ENCODE data around the gene ZNF473. TPM values are rescaled to one million over a fixed set of nuclear protein-coding genes. Genes with fewer than 3 reads are reported as not detected.

Gene ZNF473
- total RNA-seq, 1 experiment from 2014 or later = 11.7 TPM

DNA sequence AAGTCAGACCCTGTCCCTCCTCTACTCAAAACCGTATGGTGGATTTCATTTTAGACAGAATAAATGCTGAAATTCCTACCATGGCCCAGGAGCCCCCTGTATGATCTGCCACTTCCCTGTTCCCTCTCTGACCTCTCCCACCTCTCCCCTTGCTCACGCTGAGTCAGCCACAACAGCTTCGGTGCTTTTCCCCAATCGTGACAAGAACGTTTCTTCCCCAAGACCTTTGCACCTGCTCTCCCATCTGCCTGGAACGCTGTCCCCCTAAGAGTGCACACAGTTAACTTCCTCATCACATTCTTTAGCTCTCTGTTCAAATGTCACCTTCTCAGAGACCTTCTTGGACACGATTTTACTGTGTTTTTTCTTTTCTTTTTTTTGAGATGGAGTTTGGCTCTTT lies 3.0 kb upstream of the ZNF473 start:
- POLR2A ChIA-PET = no interaction called here
- intact Hi-C loops (cut with micrococcal nuclease; ENCODE audit: unreplicated experiment) (no loop called here), in situ Hi-C loops (cut with HindIII; ENCODE audit: low pct_unique_long_range_greater_than_20kb, low sequenced_read_pairs) (no loop called here)
- no TSS peak for BruUV-seq (replicated peaks)
- no peaks in the 10 kb centered on the region; the same call in 1 of the 2 replicates for H3K36me3 ChIP-seq (ENCODE audit: control insufficient read depth, insufficient read depth, low read length)
- TF ChIP-seq TCF7L2 (IDR thresholded peaks at IDR 0.05; ENCODE audit: low read depth, low read length) (no peak), POLR2AphosphoS5 (IDR thresholded peaks at IDR 0.05; ENCODE audit: low read depth, low read length) (no peak), SIN3A (IDR thresholded peaks at IDR 0.05; ENCODE audit: borderline replicate concordance, insufficient read depth, low read depth, low read length) (no peak)
- TF ChIP-seq, protein P1, sequence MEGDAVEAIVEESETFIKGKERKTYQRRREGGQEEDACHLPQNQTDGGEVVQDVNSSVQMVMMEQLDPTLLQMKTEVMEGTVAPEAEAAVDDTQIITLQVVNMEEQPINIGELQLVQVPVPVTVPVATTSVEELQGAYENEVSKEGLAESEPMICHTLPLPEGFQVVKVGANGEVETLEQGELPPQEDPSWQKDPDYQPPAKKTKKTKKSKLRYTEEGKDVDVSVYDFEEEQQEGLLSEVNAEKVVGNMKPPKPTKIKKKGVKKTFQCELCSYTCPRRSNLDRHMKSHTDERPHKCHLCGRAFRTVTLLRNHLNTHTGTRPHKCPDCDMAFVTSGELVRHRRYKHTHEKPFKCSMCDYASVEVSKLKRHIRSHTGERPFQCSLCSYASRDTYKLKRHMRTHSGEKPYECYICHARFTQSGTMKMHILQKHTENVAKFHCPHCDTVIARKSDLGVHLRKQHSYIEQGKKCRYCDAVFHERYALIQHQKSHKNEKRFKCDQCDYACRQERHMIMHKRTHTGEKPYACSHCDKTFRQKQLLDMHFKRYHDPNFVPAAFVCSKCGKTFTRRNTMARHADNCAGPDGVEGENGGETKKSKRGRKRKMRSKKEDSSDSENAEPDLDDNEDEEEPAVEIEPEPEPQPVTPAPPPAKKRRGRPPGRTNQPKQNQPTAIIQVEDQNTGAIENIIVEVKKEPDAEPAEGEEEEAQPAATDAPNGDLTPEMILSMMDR (IDR thresholded peaks at IDR 0.05) = no peak
- TF ChIP-seq, protein P2, sequence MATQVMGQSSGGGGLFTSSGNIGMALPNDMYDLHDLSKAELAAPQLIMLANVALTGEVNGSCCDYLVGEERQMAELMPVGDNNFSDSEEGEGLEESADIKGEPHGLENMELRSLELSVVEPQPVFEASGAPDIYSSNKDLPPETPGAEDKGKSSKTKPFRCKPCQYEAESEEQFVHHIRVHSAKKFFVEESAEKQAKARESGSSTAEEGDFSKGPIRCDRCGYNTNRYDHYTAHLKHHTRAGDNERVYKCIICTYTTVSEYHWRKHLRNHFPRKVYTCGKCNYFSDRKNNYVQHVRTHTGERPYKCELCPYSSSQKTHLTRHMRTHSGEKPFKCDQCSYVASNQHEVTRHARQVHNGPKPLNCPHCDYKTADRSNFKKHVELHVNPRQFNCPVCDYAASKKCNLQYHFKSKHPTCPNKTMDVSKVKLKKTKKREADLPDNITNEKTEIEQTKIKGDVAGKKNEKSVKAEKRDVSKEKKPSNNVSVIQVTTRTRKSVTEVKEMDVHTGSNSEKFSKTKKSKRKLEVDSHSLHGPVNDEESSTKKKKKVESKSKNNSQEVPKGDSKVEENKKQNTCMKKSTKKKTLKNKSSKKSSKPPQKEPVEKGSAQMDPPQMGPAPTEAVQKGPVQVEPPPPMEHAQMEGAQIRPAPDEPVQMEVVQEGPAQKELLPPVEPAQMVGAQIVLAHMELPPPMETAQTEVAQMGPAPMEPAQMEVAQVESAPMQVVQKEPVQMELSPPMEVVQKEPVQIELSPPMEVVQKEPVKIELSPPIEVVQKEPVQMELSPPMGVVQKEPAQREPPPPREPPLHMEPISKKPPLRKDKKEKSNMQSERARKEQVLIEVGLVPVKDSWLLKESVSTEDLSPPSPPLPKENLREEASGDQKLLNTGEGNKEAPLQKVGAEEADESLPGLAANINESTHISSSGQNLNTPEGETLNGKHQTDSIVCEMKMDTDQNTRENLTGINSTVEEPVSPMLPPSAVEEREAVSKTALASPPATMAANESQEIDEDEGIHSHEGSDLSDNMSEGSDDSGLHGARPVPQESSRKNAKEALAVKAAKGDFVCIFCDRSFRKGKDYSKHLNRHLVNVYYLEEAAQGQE (IDR thresholded peaks at IDR 0.05; ENCODE audit: insufficient read depth in 1 of 2, low read depth in 2 of 2, low read length in 1 of 2) = no peak
- no peak for ATAC-seq
- no peak for DNase-seq (ENCODE audit: low read depth, low spot score)
- CTCF ChIA-PET = no interaction called here
- H3K27me3 ChIP-seq (ENCODE audit: control insufficient read depth, insufficient read depth, low read length) = no peaks in the 10 kb centered on the region
- H3K9me3 ChIP-seq (ENCODE audit: control insufficient read depth, insufficient read depth, low read depth, low read length) = peaks cover 4% of the 10 kb centered on the region; the same call in 1 of the 2 replicates
- H3K4me3 ChIP-seq (ENCODE audit: low read depth in 2 of 2, low read length in 2 of 2) = no peak overlapping the region
- H3K4me1 ChIP-seq (ENCODE audit: control insufficient read depth, insufficient read depth, low read length) = peaks cover 4% of the 10 kb centered on the region; the same call in 1 of the 2 replicates
- no peak overlapping the region for H3K27ac ChIP-seq (ENCODE audit: low read length)

DNA sequence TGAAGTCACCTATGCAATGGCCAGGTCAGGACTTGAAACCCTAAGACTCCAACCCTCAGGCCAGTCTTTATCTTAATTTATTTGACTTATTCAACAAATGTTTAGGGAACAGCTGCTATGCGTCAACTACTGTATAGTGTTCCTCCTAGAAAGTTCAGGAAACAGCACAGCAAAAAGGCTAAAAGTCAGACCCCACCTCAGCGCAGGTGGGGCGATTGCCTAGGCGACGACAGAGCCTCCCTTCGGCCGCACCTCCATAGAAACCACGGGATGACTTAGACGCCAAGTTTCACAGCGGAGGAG lies 1.1 kb upstream of the ZNF473 start:
- Histone ChIP-seq H3K36me3 (ENCODE audit: control insufficient read depth, insufficient read depth, low read length) (peaks cover 2% of the 10 kb centered on the region), H3K4me3 (ENCODE audit: low read depth in 2 of 2, low read length in 2 of 2) (peak overlapping the region; percentile 91 to 92), H3K9me3 (ENCODE audit: control insufficient read depth, insufficient read depth, low read depth, low read length) (peaks cover 8% of the 10 kb centered on the region; the same call in 1 of the 2 replicates), H3K27ac (ENCODE audit: low read length) (peak overlapping the region; percentile 89), H3K4me1 (ENCODE audit: control insufficient read depth, insufficient read depth, low read length) (peaks cover 4% of the 10 kb centered on the region; the same call in 1 of the 2 replicates), H3K27me3 (ENCODE audit: control insufficient read depth, insufficient read depth, low read length) (no peaks in the 10 kb centered on the region)
- ChIA-PET CTCF (no interaction called here), POLR2A (no interaction called here)
- ATAC-seq (peak; percentile 33; the same call in 1 of the 2 replicates), DNase-seq (ENCODE audit: low read depth, low spot score) (no peak)
- no peak for TF ChIP-seq TCF7L2 (IDR thresholded peaks at IDR 0.05; ENCODE audit: low read depth, low read length)
- TF ChIP-seq SIN3A (IDR thresholded peaks at IDR 0.05; ENCODE audit: borderline replicate concordance, insufficient read depth, low read depth, low read length) = no peak
- no peak for TF ChIP-seq POLR2AphosphoS5 (IDR thresholded peaks at IDR 0.05; ENCODE audit: low read depth, low read length)
- TF ChIP-seq, protein P1 (IDR thresholded peaks at IDR 0.05) = no peak
- TF ChIP-seq, protein P2 (IDR thresholded peaks at IDR 0.05; ENCODE audit: insufficient read depth in 1 of 2, low read depth in 2 of 2, low read length in 1 of 2) = no peak
- TSS peak; percentile 89 for BruUV-seq (replicated peaks)
- intact Hi-C loops (cut with micrococcal nuclease; ENCODE audit: unreplicated experiment) (no loop called here), in situ Hi-C loops (cut with HindIII; ENCODE audit: low pct_unique_long_range_greater_than_20kb, low sequenced_read_pairs) (no loop called here)

Measured in Panc1 (cell line).